ENCODE results near the gene SYCE3.

The SYCE3 gene

DNA sequence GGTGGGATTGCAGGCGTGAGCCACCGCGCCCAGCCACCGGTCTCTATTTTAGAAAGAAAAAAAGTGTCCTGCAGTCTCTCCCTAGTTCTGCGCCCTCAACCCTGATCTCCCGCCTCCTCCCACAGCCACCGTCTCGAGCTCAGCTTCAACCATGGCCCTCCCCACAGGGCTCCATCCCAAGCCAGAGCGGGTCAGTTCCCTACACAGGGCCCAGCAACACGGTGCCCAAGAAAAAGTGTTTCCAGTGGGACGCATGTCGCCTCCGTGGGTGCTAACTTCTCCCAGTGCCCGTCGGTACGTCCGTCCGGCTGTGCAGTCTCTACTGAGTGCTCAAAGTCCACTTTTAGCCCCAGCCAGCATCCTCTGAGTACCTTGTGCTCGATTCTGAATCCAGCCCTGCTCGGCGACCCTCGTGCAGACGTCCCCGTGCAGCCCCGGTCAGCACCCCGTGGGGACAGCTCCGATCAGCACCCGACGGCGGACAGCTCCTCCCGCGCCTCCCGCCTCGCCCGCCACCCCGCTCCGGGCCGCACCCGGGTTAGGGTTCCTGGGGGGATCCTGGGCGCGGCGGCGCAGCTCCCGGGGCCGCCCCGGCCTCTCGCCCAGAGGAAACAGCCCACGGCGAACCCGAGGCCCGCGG is 37.2 kb upstream of the SYCE3 start:
- peak; percentile 22 for DNase-seq

- no peak for DNase-seq
Observed at GRCh38 chr22:50597097-50597496, 34.4 kb upstream of the SYCE3 start.

- DNase-seq, result no peak
Observed at GRCh38 chr22:50595189-50595588, 32.5 kb upstream of the SYCE3 start.

DNA sequence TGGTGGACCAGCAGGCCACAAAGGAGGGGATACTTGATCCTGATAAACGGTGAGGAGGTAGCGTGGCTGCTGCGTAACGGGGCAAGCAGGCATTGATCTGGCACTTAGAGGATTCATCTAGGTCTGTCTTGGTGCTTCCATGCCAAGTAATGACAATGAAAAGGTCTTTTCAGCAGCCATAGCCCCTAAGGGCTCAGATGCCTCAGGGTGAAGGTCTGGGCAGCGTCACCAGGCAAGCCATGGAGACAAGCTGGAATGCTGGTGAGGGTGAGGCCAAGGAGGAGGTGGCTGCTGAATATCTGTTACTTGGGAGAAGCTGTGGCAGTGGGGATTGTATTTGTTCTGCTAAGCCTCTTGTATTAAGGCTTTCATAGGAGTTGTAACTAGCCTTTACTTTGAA is 24.7 kb upstream of the SYCE3 start:
- DNase-seq, result no peak

- DNase-seq, result no peak
Observed at GRCh38 chr22:50586416-50586815, 23.7 kb upstream of the SYCE3 start.

DNA sequence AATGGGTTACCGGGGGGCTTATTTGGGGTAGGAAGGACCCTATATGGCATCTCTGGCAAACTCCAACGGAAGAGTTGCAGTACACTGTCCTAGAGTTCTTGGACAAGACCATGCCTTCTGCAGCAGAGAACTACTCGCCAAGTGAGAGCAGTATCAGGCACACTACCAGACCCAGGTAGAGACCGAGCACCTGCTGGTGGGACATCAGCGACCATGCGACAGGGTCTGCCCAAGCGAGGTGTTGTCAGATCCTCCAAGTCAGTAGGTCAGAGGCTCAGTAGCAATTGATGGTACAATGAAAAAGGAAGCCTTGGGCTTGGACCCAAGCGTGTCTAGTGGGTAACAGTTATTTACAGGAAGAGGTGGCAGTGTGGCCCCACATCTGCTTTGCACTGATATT is 23.1 kb upstream of the SYCE3 start:
- DNase-seq, result no peak

GRCh38 chr22:50585238-50585637 is 22.5 kb upstream of the SYCE3 start:
- no peak for DNase-seq

DNA sequence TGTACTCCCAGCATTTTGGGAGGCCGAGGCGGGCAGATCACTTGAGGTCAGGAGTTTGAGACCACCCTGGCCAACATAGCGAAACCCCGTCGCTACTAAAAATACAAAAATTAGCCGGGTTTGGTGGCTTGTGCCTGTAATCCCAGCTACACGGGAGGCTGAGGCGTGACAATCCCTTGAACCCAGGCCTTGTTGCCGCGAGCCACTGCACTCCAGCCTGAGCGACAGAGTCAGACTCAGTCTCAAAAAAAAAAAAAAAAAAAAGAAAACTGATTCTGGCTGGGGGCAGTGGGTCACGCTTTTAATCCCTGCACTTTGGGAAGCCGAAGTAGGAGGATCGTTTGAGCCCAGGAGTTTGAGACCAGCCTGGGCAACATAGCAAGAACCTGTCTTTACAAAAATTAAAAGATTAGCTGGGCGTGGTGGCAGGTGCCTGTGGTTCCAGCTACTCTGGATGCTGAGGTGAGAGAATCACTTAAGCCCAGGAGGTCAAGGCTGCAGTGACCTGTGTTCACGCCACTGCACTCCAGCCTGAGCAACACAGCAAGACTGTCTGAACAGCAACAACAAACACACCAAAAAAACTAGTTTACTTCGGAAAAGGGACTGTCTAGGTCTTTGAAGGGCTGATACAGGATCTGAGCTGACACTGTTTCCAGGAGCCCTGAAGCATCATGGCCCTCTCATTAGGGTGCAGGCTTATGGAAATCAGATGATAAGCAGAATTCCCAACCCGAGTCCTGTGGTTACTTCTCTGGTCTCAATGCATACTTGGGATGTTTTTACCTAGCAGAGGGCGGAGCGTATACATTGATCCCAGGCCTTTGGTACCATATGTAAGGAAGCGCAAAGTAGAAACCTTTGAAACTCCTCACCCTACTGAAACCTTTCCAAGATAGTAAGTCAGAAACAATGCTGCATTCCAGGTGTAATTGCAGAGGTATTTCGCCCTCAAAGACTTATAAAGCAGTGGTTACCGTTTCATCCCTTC is 21.7 kb upstream of the SYCE3 start:
- DNase-seq, result no peak

DNA sequence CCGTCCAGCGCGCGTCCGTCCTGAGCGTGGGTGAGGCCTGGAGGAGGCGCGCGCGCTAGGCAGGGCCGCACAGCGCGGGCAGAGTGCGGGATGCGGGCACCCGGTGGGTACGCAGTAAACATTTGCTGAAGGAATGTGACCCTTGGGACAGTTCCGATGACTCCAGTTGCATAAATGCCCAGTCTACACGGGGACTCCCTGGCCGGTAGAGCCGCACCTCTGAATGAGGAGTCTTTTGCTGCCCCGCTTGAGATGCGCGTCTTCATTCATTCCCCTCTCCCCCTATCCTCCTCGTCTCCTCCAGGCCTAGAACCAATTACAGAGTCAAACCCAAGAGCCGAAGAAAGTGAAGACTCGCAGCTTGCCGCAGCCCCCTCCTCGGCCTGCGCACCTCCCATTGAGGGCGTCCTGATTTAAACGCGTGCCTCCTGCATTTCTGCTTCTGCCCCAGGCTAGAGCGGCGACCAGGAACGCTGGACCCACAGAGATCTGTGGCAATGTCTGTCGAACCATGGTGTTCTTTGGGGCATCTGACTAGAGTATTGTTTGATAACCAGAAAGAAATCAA is 20.7 kb upstream of the SYCE3 start:
- no peak for DNase-seq

- DNase-seq, result peak; percentile 99
Observed at GRCh38 chr22:50582493-50583293, 20.0 kb upstream of the SYCE3 start, which contains the start of gene CHKB. Gene CHKB (minus strand): TSS chr22:50582849. CDS start chr22:50582781, 68 bp downstream.

- no peak for DNase-seq
Observed at GRCh38 chr22:50581950-50582492, 19.3 kb upstream of the SYCE3 start.

- no peak for DNase-seq
Observed at GRCh38 chr22:50581031-50581949, 18.6 kb upstream of the SYCE3 start.

DNA sequence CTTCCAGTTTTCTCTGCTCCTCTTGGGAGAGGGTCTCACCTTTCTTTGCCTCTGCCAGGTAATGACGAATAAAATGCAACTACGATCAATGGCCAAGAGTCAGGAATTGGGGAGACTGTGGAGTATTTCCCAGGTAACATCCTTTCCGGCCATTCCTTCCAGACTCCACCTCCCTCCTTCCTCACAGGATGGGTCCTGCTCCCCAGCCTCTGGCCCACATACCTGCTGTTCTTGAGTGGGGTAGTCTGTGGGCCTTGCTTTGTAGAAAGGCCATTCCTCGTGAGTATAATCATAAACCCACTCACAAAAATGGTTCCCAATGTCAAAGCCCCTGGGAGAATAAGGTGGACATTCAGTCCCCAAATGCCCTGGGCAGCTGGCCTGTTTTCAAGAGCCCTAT is 17.0 kb upstream of the SYCE3 start:
- no peak for DNase-seq

- no peak for DNase-seq
Observed at GRCh38 chr22:50578776-50579310, 16.1 kb upstream of the SYCE3 start.

- DNase-seq, result no peak
Observed at GRCh38 chr22:50577987-50578775, 15.5 kb upstream of the SYCE3 start, which contains the start of gene CPT1B. Gene CPT1B (minus strand): TSS chr22:50578427. CDS start chr22:50577915, 512 bp downstream.

- DNase-seq, result no peak
Observed at GRCh38 chr22:50577697-50577986, 14.9 kb upstream of the SYCE3 start.

DNA sequence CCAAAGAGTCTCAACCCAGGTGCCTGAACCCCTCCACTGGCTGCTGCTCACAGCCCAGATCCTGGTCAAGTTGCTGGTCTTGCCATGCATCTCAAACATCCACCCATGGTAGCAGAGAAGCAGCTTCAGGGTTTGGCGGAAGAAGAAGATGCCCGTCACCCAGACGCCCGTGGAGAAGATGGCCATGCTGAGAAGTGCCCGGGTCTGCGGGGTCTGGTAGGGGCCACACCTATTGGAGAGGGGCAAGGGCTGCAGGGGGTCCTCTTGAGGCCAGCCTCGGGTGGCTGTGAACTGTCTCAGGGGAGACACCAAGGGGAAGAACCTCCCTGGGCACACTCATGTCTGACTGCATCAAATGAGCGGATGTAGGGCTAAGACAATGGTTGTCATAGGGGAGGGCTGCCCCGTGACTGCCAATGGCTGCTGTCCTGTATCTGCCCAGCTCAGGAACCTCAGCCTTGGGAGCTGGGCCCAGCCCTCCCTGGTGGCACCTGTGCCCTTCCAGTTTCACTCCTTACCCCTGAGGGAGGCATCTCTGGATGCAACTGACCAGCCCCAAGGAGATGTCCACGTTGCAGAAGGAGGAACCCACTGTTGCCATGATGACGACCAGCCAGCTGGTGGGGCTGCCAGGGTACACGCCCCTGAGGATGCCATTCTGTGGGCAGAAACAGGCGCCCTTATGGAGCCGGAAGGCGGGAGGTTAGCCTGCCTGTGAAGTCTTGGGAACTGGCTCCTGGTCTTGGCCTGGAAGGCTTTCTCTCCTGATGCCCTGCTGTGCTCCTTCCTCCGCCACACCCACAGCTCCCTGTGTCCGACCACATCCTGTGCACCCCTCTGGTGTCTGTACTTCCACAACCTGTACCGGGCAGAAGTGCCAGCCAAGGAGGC is 14.3 kb upstream of the SYCE3 start:
- DNase-seq, result no peak

- no peak for DNase-seq
Observed at GRCh38 chr22:50576070-50576469, 13.4 kb upstream of the SYCE3 start.

DNA sequence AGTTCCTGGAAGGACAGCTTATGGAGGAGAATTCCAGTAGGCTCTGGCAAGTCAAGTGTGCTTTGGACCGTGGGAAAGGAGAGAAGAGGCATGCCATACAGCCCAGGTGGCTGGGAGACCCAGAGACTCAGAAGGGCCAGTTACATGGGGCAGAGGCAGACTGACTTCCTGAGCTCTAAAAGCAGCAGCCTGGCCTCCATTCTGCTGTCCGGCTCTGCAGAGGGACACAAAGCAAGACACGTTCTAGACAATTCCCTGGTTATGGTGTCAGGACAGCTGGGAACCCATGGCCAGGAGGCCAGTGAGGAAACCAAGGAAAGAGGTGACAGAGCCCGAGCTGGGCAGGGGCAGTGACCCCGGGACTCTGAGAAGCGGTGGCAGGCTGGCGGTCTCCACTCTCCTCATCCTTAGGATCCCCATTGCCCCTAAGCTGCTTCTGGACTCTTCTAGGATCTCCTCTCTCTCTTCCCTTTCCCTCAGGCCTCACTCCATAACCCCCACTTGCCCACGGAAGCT is 12.8 kb upstream of the SYCE3 start:
- no peak for DNase-seq

Data from amniotic stem cell (primary cell).